Stimulated activated CD4-positive, alpha-beta T cell treated with anti-CD3 and anti-CD28 coated beads, Interleukin-4, amount 100 ng/mL, for 4 hours (primary cell): ENCODE data around the gene ANKRD10.
"Not testable (repeated sequence)": the region's sequence is repeated elsewhere in the genome, so short reads cannot be mapped to it uniquely, and the experiment has no call there.

Experiments used
- DNase-seq, 2 experiments: peaks; one replicate each; pipeline ENCODE4 v3.0.0-alpha.2; 2020

Gene ANKRD10

DNA sequence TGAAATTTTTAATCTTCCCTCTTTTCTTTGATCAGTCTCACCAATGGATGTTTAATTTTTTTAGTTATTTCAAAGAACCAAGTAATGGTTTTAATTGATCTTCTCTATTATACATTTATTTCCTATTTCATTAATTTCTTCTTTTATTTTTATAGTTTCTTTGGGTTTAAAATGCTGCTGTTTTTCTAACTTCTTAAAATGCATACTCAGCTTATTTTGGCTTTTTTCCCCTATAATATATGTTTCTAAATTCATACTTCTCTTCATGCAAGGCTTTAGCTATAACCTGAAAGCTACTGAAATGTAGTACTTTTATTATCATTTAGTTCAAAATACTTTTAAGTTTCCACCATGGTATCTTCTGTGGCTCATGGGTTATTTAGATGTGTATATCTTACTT, 53.9 kb downstream of the ANKRD10 start:
- no peak for DNase-seq

DNA sequence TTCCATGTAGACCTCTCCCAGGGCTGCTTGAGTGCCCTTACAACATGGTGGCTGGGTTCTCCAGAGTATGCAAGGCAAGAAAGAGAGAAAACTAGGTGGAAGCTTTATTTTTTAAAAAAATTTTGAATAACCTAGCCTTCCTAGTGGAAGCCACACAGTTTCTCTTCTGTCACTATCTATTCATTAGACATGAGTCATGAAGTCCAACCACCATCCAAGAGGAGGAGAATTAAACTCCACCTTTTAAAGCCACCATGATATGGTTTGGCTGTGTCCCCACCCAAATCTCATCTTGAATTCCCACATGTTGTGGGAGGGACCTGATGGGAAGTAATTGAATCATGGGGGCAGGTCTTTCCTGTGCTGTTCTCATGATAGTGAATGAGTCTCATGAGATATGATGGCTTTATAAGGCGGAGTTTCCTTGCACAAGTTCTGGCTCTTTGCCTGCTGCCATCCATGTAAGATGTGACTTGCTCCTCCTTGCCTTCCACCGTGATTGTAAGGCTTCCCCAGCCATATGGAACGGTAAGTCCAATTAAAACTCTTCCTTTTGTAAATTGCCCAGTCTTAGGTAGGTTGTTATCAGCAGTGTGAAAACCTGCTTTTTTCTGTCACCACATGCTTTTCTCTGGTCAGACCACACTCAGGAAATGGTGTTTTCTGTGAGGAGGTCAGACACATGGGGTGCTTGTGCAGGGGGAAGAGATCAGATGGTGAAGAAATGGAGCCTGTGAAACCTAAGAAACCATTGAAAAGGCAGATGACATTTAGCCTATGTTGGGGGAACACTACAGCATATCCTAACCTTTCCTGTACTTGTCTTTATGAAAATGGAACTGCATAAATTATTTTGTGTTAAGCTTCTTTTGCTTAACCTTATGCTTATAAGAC, 57.7 kb downstream of the ANKRD10 start:
- DNase-seq: no peak

DNA sequence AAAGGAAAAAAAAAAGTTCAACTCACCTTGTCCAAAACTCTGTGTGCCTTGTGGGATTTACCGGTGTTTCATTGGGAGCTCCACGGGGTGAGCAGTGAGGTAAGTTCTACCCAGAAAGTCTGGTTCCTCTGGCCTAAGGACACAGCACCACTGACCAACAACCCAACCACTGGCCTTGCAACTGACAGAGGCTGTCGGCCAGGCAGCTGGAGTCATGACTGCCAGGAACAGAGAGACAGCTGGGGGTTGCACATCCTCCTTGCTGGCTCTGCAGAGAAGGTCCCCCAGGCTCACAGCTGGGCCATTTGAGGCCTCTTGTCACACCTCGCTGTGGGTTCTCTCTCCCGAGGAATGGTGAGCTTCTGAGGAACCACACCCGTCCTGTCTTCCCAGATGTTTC, 59.5 kb downstream of the ANKRD10 start:
- no peak for DNase-seq

DNA sequence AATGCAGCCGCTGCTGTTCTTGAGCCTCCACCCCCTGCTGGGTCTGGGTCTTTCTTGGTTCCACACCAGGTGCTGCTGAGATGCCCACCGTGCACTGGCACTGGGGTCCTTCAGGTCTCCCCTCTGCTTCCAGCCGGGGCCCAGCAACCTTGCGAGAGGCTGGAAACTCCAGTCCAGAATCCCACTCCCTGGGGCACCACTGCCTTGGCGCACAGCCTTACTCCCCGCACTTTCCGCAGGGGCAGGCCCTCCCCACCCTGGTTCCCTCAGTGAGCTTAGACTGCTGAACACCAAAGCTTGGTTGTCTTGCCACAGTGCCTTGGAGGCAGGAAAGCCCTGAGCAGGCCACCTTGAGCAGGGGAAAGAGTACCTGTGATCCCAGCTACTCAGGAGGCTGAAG, 60.0 kb downstream of the ANKRD10 start:
- no peak for DNase-seq

DNA sequence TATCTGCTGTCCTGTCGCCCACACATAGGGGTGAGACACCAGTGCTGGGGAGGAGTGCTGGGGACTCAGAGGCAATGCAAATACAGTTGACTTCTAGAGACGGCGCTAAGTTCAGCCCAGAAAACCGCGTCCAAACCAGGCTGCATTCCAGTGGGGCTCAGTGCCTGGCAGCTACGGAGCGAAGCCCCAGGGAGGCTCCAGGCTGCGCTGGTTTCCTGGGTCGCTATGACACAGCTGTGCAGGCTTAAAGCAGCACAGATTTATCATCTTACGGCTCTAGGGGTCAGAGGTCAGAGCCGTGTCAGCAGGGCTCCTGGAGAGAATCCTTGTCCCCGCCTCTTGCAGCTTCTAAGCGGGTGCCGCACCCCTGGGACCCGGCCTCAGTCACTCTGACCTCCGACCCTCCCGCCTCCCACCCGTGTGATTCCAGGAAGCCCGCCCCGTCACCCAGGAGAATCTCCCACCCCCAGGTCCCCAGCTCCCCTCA, 61.6 kb downstream of the ANKRD10 start:
- no peak for DNase-seq

DNA sequence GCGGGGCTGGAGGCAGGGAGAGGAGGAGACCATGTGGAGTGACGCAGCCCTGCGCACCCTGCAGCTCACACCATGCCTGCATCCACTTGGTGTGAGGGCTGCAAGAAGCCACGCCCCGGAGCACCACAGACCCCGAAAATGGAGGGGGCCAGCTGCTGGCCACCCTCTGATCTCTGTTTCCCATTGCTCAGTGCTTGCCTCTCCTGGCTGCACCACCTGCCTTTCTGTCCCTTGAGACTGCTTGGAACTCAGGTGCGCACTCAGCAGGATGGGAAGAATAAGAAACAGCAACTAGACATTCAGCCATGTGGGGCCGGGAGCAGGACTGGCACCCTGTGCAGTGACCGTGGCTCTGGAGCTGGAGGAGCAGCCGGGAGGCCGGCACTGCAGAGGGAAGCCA, 64.0 kb downstream of the ANKRD10 start:
- DNase-seq: no peak

DNA sequence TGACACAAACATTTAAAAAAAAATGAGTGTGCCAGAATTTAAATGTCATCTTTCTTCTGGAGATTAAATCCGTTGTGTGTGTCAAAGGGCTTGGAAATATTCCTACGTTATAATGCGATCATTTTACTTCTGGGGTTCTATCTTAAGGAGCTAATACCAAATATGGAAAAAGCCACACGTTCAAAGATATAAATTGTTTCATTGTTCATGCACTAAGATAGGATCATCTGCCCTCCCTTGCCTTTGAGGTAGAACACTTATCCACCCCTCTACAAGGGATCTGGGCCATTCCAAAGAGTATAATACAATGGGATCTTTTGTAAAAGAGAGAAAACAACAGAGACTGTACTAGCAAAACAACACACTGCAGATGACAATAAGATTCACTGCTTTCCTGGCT, 64.9 kb downstream of the ANKRD10 start:
- no peak for DNase-seq

DNA sequence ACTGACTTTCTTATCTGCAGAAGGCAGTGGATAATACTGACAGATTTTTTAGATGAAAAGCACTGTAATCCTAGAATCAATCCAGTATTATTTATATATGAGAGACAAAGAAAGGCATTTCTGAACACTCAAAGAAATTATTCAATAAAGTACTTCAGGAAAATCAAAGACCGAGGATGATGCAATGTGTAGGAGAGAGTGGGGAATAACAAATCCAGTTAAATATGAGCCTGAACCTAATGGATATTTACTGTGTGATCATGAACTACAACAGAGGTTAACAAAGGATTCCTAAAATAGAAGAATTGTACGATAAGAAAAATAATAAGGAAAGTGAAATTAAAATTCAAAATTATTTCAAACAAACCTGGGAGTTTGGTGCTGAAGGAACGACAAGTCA, 69.3 kb downstream of the ANKRD10 start:
- DNase-seq: no peak

DNA sequence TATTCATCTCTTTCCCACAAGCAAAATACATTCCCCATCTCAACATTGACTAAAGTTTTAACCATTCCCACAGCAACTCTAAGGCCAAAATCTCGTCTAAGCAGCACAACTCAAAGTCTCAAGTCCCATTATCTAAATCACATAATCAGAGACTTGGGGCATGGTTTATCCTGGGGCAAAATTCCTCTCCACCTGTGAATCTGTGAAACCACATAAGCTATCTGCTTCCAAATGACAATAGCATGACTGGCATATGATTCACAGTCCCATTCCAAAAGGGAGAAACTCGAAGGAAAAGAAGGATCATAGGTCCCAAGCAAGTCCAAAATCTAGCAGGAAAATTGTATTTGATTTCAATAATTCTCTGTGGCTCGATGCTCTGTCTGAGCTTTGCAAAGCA, 73.0 kb downstream of the ANKRD10 start:
- DNase-seq: no peak

DNA sequence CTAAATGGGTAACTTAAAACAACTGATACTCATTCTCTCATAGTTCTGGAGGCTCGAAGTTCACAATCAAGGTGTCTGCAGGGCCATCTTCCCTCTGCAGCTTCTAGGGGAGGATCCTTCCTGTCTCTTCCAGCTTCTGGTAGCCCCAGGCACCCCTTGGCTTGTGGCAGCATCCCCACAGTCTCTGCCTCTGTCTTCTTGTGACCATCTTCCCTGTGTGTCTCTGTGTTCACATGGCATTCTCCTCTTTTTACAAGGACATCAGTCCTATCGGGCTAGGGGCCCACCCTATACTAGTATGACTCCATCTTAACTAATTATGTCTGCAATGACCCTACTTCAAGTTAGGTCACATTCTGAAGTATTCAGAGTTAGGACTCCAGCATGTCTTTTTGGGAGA, 73.5 kb downstream of the ANKRD10 start:
- DNase-seq: no peak

DNA sequence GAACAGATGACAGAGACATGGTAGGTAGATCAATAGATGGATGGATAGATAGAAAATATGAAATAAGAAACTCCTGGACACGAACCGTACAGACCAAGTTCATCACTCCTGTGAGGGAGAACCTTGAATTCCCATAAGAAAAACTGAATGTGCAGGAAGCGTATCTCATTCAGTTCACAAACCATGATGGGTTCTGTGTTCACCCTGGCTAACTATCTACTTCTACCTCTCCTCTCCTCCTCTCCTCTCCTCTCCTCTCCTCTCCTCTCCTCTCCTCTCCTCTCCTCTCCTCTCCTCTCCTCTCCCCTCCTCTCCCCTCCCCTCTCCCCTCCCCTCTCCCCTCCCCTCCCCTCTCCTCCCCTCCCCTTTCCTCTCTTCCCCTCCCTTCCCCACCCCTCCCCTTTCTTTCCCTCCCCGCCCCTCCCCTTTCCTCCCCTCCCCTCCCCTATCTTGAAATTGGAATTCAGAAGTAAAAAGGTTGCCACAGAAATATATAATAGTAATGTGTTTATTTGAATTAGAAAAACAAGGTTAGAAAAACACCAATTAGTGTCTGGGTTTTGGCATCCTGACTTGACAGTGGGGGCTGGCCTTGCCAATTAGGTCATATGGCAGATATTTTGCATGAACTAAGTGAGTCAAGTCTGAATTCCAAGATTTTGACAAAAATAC, 75.9 kb downstream of the ANKRD10 start:
- DNase-seq: no peak

DNA sequence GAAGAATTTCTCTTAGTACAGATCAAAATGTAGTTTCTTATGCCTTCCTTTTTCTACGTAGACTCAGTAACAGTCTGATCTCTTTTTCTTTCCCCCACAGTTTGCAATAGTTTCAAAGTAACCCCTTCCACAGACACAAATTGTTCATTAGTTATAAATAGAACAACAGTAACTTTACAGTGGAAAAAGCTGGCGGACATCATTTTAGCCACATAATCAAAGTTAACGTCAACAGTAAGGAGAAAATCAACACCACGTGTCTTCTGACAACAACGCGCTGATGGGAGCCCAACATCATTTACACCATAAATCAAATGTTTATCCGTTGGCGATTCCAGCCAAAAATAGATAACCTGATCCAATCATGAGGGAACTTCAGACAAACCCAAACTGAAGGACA, 76.8 kb downstream of the ANKRD10 start:
- DNase-seq: no peak

DNA sequence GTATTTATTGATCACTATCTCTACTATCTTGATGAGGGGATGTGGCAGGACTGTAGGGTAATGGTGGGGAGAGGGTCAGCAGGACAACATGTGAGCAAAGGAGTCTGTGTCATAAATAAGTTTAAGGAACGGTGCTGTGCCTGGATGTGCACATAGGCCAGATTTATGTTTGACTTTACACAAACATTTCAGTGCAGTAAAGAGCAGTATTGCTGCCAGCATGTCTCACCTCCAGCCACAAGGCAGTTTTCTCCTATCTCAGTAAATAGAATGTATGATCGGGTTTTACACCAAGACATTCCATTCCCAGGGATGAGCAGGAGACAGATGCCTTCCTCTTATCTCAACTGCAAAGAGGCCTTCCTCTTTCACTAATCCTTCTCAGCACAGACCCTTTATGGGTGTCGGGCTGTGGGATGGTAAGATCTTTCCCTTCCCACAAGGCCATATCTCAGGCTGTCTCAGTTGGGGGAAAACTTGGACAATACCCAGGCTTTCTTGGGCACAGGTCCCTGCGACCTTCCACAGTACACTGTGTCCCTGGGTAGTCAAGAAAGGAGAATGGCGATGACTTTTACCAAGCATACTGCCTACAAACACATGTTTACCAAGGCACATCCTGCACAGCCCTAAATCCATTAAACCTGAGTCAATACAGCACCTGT, 77.3 kb downstream of the ANKRD10 start:
- DNase-seq: not testable (repeated sequence)

DNA sequence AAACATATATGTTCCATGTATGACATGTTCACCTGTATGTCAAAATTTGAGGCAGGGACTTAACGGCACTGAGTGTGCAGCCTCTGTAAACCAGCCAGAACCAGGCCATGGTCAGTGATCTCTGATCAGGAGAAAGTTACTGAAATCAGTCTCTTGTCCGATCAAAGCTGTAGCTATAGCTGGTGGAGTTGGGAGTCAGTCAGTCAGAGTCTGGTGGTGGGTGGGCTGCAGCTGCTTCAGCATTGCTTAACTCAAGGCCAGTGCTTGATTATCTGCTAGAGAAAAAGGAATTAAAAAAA, 78.3 kb downstream of the ANKRD10 start:
- no peak for DNase-seq

DNA sequence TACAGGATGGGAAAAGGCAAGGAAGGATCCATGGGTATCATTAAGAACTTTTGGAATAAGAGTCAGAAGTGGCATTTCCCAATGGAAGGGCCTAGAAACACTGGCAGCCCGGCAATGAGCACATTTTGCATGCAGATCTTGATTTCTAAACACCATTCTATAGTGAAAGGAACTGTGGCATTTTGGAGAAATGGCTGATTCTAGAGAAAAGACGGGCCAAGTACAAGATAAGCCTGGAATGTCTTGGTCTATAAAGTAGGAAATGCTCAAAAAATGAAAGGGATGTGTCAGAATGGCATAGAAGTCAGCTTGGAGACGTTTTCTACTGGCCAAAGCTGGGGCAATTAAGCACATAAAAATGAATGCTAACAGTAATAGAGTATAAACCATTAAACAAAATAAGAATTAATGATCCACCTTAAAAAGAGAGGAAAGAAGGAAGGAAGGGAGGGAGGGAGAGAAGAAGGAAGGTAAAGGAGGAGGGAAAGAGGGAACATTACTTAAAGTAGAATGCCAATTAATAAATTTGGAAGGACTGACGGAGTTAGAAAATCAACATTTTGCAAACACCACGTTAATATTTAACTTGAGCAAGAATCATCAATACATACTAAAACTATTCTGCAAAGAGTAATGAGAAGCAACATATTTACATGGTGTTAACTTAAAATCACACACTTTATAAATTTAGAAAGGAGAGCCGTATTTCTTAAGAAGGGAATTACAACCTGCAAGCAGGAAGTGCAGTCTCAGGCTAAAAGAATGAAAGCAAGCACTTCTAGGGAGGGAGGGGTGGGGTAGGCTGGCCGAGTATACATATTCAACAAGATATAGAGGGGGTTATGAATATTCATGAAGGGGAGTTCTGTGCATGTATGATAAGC, 78.9 kb downstream of the ANKRD10 start:
- DNase-seq: no peak

DNA sequence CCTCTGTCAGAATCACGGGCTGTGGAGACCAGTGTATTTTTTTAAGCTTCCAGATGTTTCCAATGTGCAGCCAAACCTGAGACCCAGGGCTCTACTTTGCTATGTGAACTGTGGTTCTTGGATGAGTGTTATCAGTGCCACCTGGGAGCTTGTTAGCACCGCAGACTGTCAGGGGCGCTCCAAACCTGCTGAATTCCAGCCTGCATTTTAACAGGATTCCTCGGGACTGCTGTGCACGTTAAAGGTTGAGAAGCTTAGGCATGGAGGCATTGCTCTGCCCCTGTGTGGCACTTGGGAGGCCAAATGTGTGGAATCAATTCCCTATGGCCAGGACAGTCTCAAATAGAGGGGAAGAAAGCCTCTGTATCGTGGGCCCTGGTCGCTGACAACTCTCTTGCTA, 80.3 kb downstream of the ANKRD10 start:
- DNase-seq: no peak

DNA sequence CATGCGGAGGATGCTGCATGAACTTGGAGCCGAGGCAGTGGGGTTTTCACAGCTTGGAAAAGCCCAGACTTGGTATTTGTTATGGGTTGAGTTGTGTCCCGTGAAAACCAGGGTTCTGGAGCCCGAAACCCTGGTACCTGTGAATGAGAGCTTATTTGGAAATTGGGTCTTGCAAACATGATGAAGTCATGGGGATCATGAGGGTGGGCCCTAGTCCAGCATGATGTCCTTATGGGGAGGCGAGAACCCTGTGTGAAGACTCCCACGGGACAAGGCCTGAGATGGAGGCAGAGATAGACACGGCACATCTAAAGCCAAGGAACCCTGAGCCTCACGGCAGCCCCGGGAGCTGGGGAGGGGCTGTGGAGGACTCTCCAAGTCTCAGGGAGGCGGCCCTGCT, 82.3 kb downstream of the ANKRD10 start:
- no peak for DNase-seq

DNA sequence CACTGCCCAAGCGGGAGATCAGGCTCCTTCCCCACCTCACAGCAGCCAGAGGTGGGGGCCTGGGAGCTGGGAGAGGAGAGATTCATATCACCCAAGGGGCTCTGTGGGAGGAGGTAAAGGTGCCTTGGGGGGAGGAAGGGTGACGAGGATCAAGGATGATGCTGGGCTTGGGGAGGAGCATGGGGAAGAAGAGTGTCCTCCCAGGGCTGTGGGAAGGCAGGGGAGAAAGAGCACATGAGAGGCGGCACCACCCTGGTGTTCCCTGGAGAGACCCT, 82.7 kb downstream of the ANKRD10 start:
- DNase-seq: no peak

DNA sequence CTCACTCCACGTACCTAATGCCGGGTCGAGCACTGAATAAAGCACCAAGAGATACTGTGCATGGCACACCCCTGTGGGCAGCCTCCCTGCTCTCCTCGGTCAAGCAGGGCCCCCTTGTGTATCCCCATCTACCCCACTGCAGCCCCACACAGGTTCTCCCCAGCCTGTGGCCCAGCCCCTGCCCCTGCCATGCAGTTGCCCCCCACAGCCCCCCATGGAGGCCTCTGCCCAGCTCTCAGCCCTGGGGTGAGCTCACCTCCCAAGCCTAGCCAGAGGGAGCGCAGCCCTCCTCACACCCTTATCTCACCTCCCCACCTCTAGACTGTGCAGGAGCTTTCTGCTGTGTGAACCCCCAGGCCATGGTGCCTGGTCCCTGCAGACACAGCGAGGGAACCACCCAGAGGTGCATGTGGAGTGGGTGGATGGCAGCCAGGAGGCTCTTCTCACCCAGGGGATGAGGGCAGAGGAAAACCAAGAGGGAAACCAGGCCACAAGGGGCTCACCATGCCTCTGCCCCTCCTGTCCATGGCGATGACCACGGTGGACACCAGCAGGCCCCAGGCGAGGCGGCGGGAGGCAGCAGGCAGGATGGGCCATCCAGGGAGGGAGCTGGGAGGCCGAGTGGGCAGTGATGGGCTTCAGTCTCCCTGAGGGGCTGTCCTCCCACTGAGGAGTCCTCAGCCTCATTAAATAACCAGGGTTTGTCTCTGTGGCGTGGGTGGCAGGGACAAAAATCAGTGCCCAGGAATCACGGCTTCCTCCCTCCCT, 83.2 kb downstream of the ANKRD10 start:
- no peak for DNase-seq

DNA sequence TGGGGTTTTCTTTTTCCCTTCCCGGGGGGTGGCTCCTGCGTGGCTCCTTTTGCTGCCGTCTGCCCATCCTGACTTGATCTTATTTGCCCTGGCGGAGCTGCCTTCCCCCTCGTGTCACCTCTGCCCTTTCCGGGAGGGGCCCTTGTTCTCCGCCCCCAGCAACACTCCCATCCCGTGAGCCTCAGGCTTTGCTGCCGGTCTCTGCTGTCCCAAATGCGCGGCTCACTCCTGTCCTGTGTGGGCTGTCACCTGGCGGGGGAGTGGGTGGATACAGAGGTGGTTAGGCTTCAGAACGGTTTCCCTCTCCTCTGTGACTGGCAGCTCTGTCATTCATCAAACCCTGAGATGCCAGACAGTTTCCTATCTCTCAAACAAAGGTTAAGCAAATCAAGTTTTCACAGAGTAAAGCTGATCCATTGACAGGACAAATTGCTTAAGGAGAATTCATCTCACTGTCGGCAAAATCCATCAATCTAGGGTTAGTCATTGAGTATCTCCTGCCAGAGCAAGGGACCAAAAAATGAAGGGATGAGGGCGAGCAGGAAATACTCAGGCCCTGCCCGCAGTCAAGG, 84.0 kb downstream of the ANKRD10 start:
- DNase-seq: no peak

DNA sequence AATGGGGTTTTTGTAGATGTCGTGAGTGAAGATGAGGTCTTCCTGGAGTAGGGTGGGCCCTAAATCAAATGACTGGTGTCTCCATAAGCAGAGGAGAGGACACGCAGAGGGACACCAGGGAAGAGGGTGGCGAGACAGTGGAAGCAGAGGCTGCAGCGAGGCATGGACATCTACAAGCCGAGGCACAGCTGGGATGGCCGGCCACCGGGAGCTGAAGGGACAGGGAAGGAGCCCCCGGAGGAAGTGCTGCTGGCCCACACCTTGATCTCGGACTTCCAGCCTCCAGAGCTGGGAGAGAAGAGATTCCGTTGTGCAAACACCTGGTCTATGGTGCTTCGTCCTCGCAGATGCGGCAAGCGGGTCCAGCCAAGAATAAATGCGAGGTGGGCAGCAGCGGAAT, 84.5 kb downstream of the ANKRD10 start:
- no peak for DNase-seq

DNA sequence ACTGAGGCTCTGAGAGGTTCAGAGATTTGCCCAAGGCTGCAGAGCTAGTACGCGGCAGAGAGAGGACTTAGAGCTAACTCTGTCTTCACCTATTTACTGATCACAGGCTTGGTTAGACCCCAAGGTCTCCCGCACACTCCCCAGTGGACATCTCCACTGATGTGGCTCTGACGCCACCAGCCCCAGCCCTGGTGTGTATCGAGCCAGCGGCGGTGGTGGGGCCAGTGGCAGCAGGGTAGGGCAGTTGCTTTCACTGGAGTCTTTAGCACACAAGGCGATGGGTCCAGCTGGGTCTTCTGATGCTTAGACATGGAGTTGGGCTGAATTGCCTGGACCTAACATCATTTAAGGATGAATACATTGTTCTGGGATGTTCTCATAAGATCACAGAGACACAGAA, 85.4 kb downstream of the ANKRD10 start:
- no peak for DNase-seq
